ENCODE measurements around the gene CAPN10.

DNA sequence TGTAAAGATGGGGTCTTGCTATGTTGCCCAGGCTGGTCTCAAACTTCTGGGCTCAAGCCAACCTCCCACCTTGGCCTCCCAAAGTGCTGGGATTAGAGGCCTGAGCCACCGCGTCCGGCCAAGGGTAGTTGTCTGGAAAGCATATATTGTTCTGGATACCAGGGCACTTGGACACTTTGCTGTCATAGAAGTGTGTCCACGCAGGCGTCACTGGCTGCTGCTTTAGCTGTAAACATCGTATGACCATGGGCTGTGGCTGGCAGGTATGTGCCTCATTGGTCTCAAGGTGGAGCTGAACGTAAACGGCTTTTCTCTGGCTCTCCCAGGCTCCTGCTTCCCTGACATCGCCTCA is 35.5 kb downstream of the CAPN10 start:
- TF ChIP-seq, protein P1, sequence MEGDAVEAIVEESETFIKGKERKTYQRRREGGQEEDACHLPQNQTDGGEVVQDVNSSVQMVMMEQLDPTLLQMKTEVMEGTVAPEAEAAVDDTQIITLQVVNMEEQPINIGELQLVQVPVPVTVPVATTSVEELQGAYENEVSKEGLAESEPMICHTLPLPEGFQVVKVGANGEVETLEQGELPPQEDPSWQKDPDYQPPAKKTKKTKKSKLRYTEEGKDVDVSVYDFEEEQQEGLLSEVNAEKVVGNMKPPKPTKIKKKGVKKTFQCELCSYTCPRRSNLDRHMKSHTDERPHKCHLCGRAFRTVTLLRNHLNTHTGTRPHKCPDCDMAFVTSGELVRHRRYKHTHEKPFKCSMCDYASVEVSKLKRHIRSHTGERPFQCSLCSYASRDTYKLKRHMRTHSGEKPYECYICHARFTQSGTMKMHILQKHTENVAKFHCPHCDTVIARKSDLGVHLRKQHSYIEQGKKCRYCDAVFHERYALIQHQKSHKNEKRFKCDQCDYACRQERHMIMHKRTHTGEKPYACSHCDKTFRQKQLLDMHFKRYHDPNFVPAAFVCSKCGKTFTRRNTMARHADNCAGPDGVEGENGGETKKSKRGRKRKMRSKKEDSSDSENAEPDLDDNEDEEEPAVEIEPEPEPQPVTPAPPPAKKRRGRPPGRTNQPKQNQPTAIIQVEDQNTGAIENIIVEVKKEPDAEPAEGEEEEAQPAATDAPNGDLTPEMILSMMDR (IDR thresholded peaks at IDR 0.05) = no peak
- TF ChIP-seq POLR2A (IDR thresholded peaks at IDR 0.05) = no peak
